GM04503 (cell line): Measurements from ENCODE around the gene ELOVL6.
"Not testable (repeated sequence)": the region's sequence is repeated elsewhere in the genome, so short reads cannot be mapped to it uniquely, and the experiment has no call there.

Experiments
- DNase-seq: peaks from one replicate; pipeline ENCODE4 v3.0.0-alpha.2; 2012; ENCODE audit warnings: low read depth

ELOVL6 gene

GRCh38 chr4:110196206-110196870 lies 2.1 kb downstream of the ELOVL6 start:
- no peak for DNase-seq

DNA sequence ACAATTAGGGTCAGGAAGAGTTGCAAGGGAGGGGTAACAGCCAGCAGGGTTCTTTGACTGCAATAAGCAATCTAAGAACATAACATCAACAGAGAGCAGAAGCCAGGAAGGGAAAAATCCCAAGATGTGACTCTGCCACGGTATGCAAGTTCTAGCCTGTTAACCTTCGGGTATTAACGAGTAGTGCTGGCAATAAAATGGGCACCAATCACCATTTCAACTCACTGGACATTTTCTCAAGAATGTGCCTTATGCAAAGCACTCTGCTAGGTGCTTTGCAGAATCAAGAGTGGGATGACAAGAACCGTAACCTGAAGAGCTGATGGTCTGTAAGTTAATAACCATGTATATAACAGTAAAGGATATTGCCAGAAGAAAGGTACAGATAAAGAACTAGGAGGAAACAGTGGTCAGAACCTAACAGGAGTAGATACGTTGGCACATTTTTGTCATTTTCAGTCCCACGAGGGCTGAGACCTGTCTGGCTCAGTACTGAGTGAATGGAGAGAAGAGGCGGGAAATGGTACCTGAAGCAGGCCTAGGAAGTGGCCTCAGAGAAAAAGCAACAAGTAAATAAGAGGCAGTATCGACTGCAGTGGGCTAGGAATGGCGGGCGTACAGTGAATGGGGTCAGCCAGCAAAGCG lies 2.7 kb downstream of the ELOVL6 start:
- no peak for DNase-seq

DNA sequence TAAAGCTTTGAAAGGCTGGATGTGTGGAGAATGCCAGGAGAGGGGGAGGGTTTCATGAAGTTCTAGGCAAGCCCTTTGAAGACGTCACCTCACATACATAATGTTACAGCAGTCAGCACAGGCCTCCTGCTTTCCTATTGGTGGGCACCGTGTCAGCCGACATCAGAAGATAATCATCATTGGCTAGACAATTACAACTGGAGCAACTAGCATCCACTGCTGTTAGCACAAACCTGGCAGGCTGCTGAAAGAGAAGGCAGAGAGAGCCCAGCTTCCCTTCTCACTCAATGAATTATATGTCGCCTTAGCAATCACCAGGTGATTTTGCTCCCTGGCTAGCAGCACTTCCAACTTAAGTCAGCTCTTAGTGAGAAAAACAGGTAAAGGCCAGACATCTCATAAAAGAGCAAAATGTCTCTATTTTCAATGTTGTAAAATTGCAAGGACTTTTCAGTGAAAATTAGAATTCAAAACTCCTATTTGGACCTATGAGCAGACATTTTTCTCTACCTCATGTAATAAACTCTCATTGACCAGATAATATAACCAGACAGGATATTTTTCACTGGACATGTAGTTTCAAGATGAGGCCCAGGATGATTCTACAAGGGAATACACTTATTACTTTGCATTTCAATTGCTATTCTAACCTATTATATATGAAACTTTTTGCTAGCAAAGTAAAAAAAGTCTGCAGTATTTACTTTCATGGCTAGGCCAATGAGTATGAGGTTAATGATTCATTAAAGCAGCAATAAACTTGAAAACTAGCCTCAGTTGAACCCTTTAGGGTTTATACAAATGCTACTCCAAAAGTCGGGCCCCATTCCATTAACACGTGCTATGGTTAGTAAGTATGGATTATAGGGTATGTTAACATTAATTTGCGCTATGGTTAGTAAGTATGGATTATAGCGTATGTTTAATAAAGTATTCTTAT lies 4.3 kb downstream of the ELOVL6 start:
- DNase-seq: no peak

DNA sequence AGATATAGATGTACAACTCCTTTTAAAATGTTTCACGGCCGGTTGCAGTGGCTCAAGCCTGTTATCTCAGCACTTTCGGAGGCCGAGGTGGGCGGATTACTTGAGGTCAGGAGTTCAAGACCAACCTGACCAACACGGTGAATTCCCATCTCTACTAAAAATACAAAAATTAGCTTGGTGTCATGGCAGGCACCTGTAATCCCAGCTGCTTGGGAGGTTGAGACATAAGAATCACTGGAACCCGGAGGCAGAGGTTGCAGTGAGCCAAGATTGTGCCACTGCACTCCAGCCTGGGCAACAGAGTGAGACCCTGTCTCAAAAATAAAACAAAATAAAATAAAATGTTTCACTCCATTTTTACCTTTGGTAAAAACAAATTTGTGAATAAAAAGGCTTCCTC lies 5.1 kb downstream of the ELOVL6 start:
- DNase-seq: not testable (repeated sequence)

GRCh38 chr4:110190249-110190648 lies 8.2 kb downstream of the ELOVL6 start:
- DNase-seq: no peak

GRCh38 chr4:110188113-110188512 lies 10.3 kb downstream of the ELOVL6 start:
- no peak for DNase-seq

GRCh38 chr4:110184791-110185155 lies 13.6 kb downstream of the ELOVL6 start:
- no peak for DNase-seq

- DNase-seq: no peak
Measured at GRCh38 chr4:110184140-110184790, 14.2 kb downstream of the ELOVL6 start.

- DNase-seq: no peak
Measured at GRCh38 chr4:110183643-110184042, 14.8 kb downstream of the ELOVL6 start.

DNA sequence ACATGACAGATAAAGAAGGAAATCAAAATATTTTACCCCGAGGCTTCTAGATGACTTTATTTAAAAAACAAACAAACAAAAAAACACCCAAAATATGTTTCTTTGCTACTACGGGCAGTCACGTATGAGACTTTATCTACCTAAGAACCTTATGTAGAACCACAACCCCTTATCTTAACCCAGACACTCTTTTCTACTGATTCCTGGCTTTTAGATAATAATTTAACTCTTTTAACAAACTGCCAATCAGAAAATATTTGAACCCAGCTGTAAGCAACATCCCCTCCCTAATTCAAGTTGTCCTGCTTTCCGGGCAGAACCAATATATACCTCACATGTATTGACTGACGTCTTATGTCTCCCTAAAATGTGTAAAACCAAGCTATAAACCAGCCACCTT lies 15.4 kb downstream of the ELOVL6 start:
- no peak for DNase-seq

DNA sequence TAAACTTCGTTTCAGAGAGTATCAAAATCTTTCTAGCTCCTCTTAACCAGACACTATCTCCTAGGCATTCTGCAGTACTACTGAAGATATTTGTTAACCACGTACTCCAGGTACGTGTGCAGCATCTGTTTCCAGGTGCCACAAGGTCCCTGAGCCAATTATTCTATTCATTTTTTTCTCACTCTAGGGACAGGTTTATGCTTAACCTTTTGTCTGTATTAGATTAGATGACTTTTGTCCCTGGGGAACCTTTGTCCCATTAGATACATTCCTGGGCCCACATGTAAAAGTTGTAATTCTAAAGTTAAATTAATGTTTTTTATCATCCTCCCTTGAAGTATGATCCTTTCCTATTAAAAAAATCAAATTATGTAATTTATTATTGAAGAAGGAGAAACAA lies 16.5 kb downstream of the ELOVL6 start:
- no peak for DNase-seq

DNA sequence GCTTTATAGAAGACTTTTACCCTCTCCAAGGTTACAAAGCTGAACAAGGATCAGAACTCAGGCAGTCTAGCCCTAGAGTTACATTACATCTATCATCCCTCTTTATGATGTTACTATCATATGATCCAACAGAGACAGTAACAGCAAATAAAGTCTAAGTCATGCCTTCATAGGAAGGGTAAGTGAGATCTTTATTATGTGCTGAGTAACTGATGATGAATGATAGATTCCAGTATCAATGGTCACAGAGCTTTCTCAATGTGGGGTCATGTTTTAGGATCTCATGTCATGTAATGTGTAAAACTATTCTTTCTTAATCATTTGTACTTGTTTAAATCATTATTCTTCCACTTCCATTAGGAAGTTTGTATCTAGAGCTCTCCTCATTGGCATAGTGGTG lies 22.8 kb downstream of the ELOVL6 start:
- DNase-seq: no peak

GRCh38 chr4:110172972-110173371 lies 25.4 kb downstream of the ELOVL6 start:
- no peak for DNase-seq

DNA sequence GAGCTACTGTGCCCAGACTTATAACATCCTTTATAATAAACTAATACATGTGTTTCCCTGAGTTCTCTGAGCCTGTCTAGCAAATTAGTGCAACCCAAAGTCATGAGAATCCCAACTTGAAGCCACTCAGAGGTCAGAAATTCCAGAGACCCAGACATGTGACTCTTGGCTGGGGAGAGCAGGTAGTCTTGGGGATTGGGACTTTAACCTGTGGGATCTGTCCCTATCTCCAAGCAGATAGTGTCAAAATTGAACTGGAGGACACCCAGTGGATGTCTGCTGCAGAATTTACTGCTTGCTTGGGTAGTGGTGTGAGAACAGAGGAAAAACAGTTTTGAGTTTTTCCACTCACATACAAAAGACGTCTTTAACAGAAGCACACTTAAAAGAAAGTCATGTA lies 26.4 kb downstream of the ELOVL6 start:
- DNase-seq: no peak

- no peak for DNase-seq
Measured at GRCh38 chr4:110170861-110171260, 27.6 kb downstream of the ELOVL6 start.

DNA sequence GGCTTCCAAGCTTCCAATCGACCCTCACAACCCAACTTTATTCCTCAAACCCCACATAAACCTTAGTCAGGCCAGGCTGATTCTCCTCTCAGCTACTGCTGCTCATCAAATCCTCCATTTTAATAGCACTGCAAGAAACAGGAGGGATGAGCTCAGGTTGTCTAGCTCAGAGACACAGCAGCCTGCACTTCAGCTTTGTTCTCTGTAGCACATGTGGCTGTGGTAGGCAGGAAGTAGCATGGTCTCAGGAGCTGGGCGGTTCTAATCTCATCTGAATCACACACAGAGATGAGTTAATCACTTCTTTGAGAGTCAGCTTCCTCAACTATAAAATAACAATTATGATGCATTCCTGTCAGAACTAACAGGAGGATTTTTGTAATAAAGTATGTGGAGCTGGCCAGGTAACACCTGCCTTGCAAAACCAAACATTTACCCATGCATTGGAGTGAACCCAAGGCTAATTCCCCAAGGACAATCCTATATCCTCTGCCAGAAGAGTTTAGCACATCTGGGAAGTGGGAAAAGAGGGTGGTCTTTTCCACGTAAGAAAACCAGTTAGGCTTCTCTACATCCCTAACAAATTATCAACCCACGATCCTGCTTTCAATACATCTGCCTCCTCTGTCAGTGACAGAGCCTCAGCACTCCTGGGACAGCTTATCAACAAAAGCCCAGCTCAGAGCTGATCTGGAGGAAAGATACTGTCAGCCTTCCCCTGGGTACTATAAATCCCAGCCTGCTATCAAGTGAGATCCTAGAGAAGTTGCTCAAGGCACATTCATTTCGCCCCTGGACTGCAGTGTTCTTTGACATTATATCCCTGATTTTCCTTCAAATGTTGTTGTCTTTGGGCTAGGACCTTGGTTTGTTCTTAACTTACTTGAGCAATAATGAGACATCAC lies 32.8 kb downstream of the ELOVL6 start:
- peak; percentile 34 for DNase-seq

DNA sequence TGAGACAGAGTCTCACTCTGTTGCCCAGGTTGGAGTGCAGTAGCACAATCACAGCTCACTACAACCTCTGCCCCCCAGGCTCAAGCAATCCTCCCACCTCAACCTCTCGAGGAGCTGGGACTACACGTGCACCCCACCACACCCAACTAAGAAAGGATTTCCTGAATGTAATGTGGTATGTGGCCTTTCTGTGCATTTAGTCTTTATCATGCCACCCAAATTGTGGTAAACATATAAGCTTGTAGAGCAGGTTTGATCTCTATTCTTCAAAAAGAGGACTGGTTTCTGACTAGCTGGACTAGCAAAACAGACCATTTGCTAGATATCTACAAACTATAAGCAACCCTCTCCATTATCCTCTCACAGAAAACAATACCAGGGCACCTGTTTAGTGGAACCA lies 33.6 kb downstream of the ELOVL6 start:
- DNase-seq: no peak

DNA sequence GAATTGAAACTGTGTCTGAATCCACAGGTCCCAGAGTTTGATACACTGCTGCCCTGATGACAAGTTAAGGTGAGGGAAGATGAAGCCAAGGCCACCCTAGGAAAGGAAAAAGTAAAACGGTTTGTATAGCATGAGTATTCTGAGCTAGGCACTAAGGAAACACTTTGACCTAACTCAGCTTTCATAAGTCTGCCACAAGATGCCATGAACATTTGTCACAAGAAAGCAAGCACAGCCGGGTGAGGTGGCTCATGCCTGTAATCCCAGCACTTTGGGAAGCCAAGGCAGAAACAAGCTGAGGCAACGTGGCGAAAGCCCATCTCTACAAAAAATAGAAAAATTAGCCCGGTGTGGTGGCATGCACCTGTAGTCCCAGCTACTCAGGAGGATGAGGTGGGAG lies 34.2 kb downstream of the ELOVL6 start:
- peak; percentile 24 for DNase-seq

DNA sequence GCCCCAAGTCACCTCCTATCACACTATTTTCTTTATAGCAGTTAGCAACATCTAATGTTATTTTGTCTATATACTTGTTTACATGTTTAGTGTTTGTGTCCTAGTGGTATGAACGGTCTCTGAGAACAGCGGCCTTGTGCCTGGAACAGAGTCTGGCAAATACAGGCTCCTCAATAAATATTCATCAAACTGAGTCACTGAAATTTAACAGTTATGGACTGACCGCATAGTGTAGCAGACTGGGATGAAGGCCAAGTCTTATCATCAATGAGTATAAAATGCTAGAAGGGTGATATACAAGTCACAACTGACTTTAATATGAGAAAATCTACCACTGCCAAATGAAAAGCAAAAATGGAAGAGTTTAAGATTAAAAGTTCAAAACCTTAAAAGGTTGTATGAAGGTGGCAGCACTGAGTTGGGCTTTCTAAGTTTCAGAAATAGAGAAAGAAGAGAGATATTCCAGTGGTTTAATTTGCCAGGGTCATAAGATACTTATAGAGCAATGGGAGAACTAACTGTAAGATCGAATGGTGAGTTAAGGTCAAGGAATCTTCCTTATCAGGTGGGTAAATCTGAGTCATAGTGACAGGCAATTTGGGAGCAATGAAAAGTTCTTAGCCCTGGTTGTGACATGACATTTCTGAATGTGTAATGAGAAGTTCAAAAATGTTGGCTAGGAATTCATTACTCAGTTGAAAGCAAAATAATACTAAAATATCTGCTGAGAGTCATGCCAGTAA lies 34.9 kb downstream of the ELOVL6 start:
- DNase-seq: peak; percentile 68

DNA sequence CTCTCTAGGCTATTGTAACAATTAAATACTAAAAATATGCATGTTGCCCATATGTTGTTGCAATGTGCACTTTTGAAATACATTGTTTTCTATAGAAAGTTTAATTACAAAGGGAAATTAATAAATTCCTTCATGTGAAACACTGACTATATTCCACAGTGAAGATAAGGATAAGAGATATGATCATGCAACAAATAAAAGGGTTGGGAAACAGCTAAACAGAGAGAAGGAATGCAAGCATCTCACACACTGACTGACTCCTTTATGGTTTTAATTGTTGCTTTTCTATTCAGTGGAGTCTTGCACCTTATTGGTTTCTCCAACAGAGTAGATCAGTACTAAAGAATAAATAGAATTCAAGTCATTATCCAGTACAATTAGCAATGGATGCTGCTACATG lies 37.8 kb downstream of the ELOVL6 start:
- DNase-seq: no peak

DNA sequence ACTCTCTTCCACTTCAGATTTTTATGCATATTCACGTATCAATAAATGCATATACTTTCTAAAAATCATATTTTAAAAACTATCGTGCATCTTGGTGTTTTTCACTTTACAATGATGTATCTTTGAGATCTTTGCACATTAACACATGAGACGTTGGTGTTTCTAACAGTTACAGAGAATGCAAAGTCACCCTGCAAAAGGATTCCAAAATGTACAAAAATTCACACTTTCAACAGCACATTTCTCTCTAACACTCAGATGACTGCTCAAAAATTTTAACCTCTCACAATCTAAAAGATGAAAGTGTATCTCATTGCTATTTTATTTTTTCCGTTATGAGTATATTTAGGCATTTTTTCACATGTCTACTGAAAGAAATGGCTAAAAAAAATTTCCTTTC lies 38.9 kb downstream of the ELOVL6 start:
- no peak for DNase-seq
